NCI-H1092 (cell line): ENCODE results near the gene RILP.

Source experiments
- DNase-seq: peaks from one replicate; lab custom pipeline; 2025; lab: John Stamatoyannopoulos, UW

The RILP gene

DNA sequence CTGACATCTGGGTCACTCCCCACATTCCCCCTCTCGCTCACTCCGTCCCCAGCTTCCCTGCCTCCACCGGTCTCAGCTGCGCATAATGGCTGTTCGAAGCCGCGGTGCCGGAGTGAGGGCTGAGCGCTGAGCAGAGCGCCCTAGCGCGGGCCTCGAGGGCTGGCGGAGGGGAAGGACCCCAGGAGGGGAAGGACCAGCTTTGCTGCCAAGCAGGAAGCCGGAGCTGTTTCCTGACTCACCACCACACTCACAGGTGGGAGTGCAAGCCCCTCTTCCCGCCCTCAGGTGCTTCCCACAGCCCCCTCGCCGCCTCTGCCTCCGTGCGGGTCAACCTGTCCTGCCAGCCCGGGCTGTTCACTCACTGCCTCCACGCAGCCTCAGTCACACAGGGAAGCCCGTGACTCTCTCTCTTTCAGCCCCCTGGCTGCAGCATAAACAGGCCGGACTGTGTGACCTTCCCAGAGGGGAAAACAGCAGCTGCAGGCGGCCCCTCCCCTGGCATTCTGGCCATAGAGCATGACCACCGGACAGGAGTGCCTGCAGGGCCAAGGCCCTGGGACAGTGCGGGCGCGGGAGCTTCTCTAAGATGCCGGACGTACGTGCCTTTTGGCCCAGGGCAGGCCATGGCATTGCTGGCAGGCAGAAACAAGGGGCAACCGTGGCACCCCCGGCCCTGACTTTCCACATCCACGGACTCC lies 44.7 kb downstream of the RILP start:
- DNase-seq = no peak

- DNase-seq = no peak
Observed at GRCh38 chr17:1601571-1601970, 48.1 kb downstream of the RILP start.

- no peak for DNase-seq
Observed at GRCh38 chr17:1598399-1599095, 51.1 kb downstream of the RILP start.

GRCh38 chr17:1597861-1598342 lies 51.8 kb downstream of the RILP start:
- no peak for DNase-seq
